Testis (tissue), 2 donors: ENCODE measurements around the gene SEC24B.

Experiments
- POLR2A ChIP-seq: fragments of 450-650 bp; IDR thresholded peaks from one replicate; pipeline ENCODE4 v1.6.1; 2017; ENCODE audit warnings: antibody characterized with exemption, mild to moderate bottlenecking, moderate library complexity
- TF ChIP-seq, protein P1 (sequence below), 3 experiments: fragments of 450-650 bp in 2 of 3; fragments of 200-600 bp in 1 of 3; sonication (generic) in 1 of 3; IDR thresholded peaks; one replicate each; pipeline ENCODE4 v1.5.1; 2016 to 2019; ENCODE audit warnings: antibody characterized with exemption in 3 of 3, mild to moderate bottlenecking in 2 of 3, moderate library complexity in 1 of 3

DNA sequence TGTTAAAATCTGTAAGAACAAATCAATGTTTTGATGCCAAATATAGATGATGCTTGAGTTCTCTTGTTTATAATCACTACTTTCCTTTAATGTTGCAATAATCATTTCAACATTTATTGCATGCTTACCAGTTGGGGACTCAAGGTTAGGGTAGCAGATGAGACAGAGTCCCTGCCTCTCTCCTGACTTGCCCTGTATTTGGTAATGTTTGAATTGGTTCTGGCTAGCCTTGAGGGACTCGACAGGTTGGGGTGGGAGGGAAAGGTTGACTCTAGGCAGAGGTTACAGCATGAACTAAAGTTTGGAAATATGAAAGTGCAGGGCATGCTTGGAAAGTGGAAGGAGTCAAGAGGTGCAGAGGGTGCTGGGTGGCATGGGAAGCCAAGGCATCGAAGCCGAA lies 2.0 kb downstream of the SEC24B start:
- TF ChIP-seq, protein P1, sequence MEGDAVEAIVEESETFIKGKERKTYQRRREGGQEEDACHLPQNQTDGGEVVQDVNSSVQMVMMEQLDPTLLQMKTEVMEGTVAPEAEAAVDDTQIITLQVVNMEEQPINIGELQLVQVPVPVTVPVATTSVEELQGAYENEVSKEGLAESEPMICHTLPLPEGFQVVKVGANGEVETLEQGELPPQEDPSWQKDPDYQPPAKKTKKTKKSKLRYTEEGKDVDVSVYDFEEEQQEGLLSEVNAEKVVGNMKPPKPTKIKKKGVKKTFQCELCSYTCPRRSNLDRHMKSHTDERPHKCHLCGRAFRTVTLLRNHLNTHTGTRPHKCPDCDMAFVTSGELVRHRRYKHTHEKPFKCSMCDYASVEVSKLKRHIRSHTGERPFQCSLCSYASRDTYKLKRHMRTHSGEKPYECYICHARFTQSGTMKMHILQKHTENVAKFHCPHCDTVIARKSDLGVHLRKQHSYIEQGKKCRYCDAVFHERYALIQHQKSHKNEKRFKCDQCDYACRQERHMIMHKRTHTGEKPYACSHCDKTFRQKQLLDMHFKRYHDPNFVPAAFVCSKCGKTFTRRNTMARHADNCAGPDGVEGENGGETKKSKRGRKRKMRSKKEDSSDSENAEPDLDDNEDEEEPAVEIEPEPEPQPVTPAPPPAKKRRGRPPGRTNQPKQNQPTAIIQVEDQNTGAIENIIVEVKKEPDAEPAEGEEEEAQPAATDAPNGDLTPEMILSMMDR (IDR thresholded peaks at IDR 0.05): no peak
- no peak for TF ChIP-seq POLR2A
